IMR-90 (cell line): Measurements from ENCODE around the gene COL4A1. TPM values are rescaled to one million over a fixed set of nuclear protein-coding genes. Genes with fewer than 3 reads are reported as not detected.

Source experiments
- ATAC-seq: fragments of 200-7000 bp; cut with Tn5 transposase; 2 replicates; pipeline ENCODE4 v1.9.1; 2020; ENCODE audit warnings: low read depth, mild to moderate bottlenecking, moderate library complexity
- BruUV-seq: library from RNA; stranded (reverse); fragments of 400-500 nt; replicated peaks from 2 replicates; lab custom pipeline; 2021; lab: Mats Ljungman, UMichigan
- CTCF ChIA-PET: fragments of 300-600 bp; formaldehyde crosslinking; extraction: SDS; loops from one replicate; lab custom pipeline; 2021; ENCODE audit warnings: antibody characterized with exemption; lab: Yijun Ruan, JAX
- POLR2A ChIA-PET: fragments of 300-600 bp; sonication (Branson Sonifier 250); formaldehyde crosslinking; loops from one replicate; lab custom pipeline; 2022; ENCODE audit warnings: antibody characterized with exemption; ENCODE audit not compliant: unreplicated experiment; lab: Charles Lee
- DNase-seq: peaks from one replicate; pipeline ENCODE4 v3.0.0; 2013
- H2AFZ ChIP-seq: replicated peaks from 2 replicates; pipeline ENCODE3; 2013; ENCODE audit warnings: low read length, mild to moderate bottlenecking; ENCODE audit not compliant: poor library complexity
- H2AK5ac ChIP-seq: 2 replicates; pipeline ENCODE4 v1.6.1; 2013; ENCODE audit warnings: low read depth, low read length, inconsistent platforms
- H2AK9ac ChIP-seq: replicated peaks from 2 replicates; pipeline ENCODE3; 2013; ENCODE audit warnings: mild to moderate bottlenecking, low read depth, low read length, moderate library complexity; ENCODE audit not compliant: poor library complexity
- H2BK120ac ChIP-seq: 2 replicates; pipeline ENCODE4 v1.6.1; 2013; ENCODE audit warnings: low read depth, low read length, inconsistent platforms
- H2BK15ac ChIP-seq: 3 replicates; pipeline ENCODE4 v1.6.1; 2013; ENCODE audit warnings: low read depth, low read length, inconsistent platforms
- H2BK20ac ChIP-seq: 2 replicates; pipeline ENCODE4 v1.6.1; 2013; ENCODE audit warnings: low read depth, mild to moderate bottlenecking, inconsistent platforms, low read length, moderate library complexity
- H2BK5ac ChIP-seq: 2 replicates; pipeline ENCODE4 v1.6.1; 2013; ENCODE audit warnings: mild to moderate bottlenecking, low read depth, low read length, inconsistent platforms; ENCODE audit not compliant: poor library complexity, severe bottlenecking
- H3K14ac ChIP-seq: replicated peaks from 2 replicates; pipeline ENCODE4 v1.6.1; 2013; ENCODE audit warnings: low read depth, low read length, inconsistent platforms
- H3K18ac ChIP-seq: 2 replicates; pipeline ENCODE4 v1.6.1; 2013; ENCODE audit warnings: low read depth, low read length, control low read depth
- H3K23ac ChIP-seq: 2 replicates; pipeline ENCODE4 v1.6.1; 2013; ENCODE audit warnings: low read depth, low read length, inconsistent platforms
- H3K27ac ChIP-seq: 2 replicates; pipeline ENCODE4 v1.5.1; 2013; ENCODE audit warnings: mild to moderate bottlenecking, control low read depth, low read length; ENCODE audit not compliant: insufficient read depth
- H3K27me3 ChIP-seq: 2 replicates; pipeline ENCODE4 v1.6.1; 2013; ENCODE audit warnings: low read length; ENCODE audit not compliant: control insufficient read depth, insufficient read depth
- H3K36me3 ChIP-seq: 2 replicates; pipeline ENCODE4 v1.6.1; 2013; ENCODE audit warnings: low read length, mixed read lengths; ENCODE audit not compliant: control insufficient read depth, insufficient read depth
- H3K4ac ChIP-seq: 2 replicates; pipeline ENCODE4 v1.6.1; 2013; ENCODE audit warnings: low read depth, low read length, inconsistent platforms
- H3K4me1 ChIP-seq: 2 replicates; pipeline ENCODE4 v1.6.1; 2013; ENCODE audit warnings: low read length, mixed read lengths; ENCODE audit not compliant: control insufficient read depth, insufficient read depth
- H3K4me2 ChIP-seq: 2 replicates; pipeline ENCODE4 v1.6.1; 2013; ENCODE audit warnings: low read depth, mild to moderate bottlenecking, control low read depth, low read length, moderate library complexity
- H3K4me3 ChIP-seq: 2 replicates; pipeline ENCODE4 v1.5.1; 2013; ENCODE audit warnings: low read depth, mild to moderate bottlenecking, control low read depth, low read length, moderate library complexity; ENCODE audit not compliant: insufficient read depth
- H3K56ac ChIP-seq: 2 replicates; pipeline ENCODE4 v1.6.1; 2013; ENCODE audit warnings: low read length, inconsistent platforms; ENCODE audit not compliant: insufficient read depth; ENCODE audit errors: extremely low read depth
- H3K79me1 ChIP-seq, 2 experiments: 2 replicates each; pipeline ENCODE4 v1.6.1; 2013; ENCODE audit warnings: low read length in 2 of 2, inconsistent platforms in 1 of 2, low read depth in 1 of 2
- H3K9ac ChIP-seq: 2 replicates; pipeline ENCODE4 v1.6.1; 2013; ENCODE audit warnings: low read depth, low read length, control low read depth
- H3K9me1 ChIP-seq: 2 replicates; pipeline ENCODE4 v1.6.1; 2013; ENCODE audit warnings: low read length, inconsistent platforms; ENCODE audit not compliant: insufficient read depth
- H3K9me3 ChIP-seq: 2 replicates; pipeline ENCODE4 v1.6.1; 2013; ENCODE audit warnings: low read length; ENCODE audit not compliant: control insufficient read depth, insufficient read depth
- H4K20me1 ChIP-seq: 2 replicates; pipeline ENCODE4 v1.6.1; 2013; ENCODE audit warnings: low read length, inconsistent platforms; ENCODE audit not compliant: insufficient read depth
- H4K5ac ChIP-seq: 2 replicates; pipeline ENCODE4 v1.6.1; 2013; ENCODE audit warnings: mild to moderate bottlenecking, low read depth, low read length, control low read depth
- H4K8ac ChIP-seq, 2 experiments: 2 replicates each; pipeline ENCODE4 v1.6.1; 2013; ENCODE audit warnings: low read depth in 2 of 2, low read length in 2 of 2, control low read depth in 1 of 2, inconsistent platforms in 1 of 2
- H4K91ac ChIP-seq: 2 replicates; pipeline ENCODE4 v1.6.1; 2013; ENCODE audit warnings: low read depth, low read length, inconsistent platforms; ENCODE audit not compliant: insufficient read depth
- MAZ ChIP-seq: IDR thresholded peaks from 2 replicates; pipeline ENCODE4 v1.6.1; 2012; ENCODE audit warnings: low read depth, mild to moderate bottlenecking, low read length, improper control_type of control experiment, moderate library complexity, borderline replicate concordance
- MXI1 ChIP-seq: IDR thresholded peaks from 2 replicates; pipeline ENCODE4 v1.6.1; 2012; ENCODE audit warnings: low read depth, mild to moderate bottlenecking, low read length, moderate library complexity, borderline replicate concordance
- POLR2A ChIP-seq: IDR thresholded peaks from 2 replicates; pipeline ENCODE4 v1.6.1; 2012; ENCODE audit warnings: mild to moderate bottlenecking, low read depth, low read length
- WGBS, 2 experiments: methylation state at CpG; one replicate each; pipeline versions ENCODE4 v1.1.5 to v1.1.7; 2013; ENCODE audit warnings: missing lambda C conversion rate in 2 of 2; ENCODE audit not compliant: insufficient read length in 1 of 2; ENCODE audit errors: extremely low coverage in 2 of 2; 5-methylcytosine and 5-hydroxymethylcytosine counted together
- dilution Hi-C: fragments of 300-500 bp; cut with HindIII; formaldehyde crosslinking; loops from one replicate; pipeline ENCODE4 v1.14.3; 2018; ENCODE audit warnings: low sequenced_read_pairs; ENCODE audit not compliant: unreplicated experiment
- in situ Hi-C: fragments of 300-500 bp; cut with MboI; formaldehyde crosslinking; loops from 3 replicates; pipeline ENCODE4 v1.14.3; 2019; ENCODE audit warnings: low sequenced_read_pairs, inconsistent platforms, mixed read lengths
- intact Hi-C: fragments of 100-400 bp; cut with micrococcal nuclease; formaldehyde crosslinking; loops from 2 replicates; pipeline ENCODE4 v1.10.0; 2022
- polyA plus RNA-seq, 3 experiments: library from polyadenylated mRNA; depleted of rRNA; stranded (reverse); fragments of >200 nt; gene quantifications; 2 replicates each; pipeline ENCODE4 v1.2.3, GENCODE V29; 2012; ENCODE audit warnings: low replicate concordance in 1 of 3
- total RNA-seq: library from RNA; depleted of rRNA; stranded (reverse); fragments of >200 nt; gene quantifications from 2 replicates; pipeline ENCODE4 v1.2.3, GENCODE V29; 2012

COL4A1 gene
- total and polyA plus RNA-seq, 2 of the 4 experiments (the other 2 are of a cell fraction) = 230 to 337 TPM

DNA sequence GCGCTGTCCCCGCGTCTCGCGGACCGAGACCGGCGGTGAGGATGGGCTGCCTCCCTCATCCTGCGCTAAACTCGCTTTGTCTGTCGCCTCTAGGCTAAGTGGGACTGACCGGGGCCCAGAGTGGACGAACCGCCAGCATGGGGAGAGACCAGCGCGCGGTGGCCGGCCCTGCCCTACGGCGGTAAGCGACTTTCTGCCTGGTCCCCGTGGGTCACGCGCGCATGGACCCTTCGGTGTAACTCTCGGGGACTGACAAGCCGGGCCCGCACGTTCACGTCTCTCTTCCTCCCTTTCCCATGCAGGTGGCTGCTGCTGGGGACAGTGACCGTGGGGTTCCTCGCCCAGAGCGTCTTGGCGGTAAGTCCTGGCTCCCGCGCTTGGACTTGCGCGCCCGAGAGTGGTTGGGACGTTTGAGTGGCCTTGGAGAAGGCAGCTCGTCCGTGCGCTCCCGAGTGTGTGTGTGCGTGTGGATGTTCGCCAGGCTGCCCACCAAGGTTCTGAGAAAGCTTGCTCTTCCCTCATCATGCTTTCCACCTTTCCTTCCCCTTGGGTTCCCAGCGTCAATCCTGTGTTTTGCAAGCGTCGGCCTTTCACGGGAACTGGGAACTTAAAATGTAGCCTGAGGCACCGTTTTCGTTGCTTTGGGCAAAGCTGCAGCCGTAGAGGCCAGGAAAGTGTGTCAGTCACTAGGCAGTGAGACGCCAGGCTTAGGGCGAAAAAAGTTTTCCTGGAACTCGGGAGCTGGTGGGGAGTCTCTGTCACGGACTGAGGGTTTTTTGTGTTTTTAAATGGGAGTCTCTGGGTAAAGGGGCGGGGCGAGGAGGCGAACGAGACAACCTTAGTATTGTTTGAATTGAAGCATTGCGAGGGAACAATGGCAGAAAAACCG is 1.1 kb upstream of the COL4A1 start:
- Histone ChIP-seq H3K14ac (peak overlapping the region; percentile 92), H3K79me1 (peaks cover 4 to 62% of the 10 kb centered on the region in 2 experiments; a peak in 2 of 4 replicates), H4K20me1 (peaks cover 73% of the 10 kb centered on the region), H3K4me3 (peak overlapping the region; percentile 84), H3K4me2 (peak overlapping the region; percentile 93), H3K9me1 (peaks cover 36% of the 10 kb centered on the region), H2BK15ac (peak overlapping the region; percentile 72; the same call in 1 of the 3 replicates), H3K56ac (peak overlapping the region; percentile 87), H3K27me3 (no peaks in the 10 kb centered on the region), H2BK20ac (peak overlapping the region; percentile 29; the same call in 1 of the 2 replicates), H2AFZ (peak overlapping the region; percentile 83), H4K5ac (peak overlapping the region; percentile 0), H3K9me3 (no peaks in the 10 kb centered on the region), H3K9ac (peak overlapping the region; percentile 96), H4K8ac (peak overlapping the region; percentile 62 to 84; a peak in 3 of 4 replicates), H2AK5ac (peak overlapping the region; percentile 94), H2BK5ac (peak overlapping the region; percentile 89), H3K4me1 (peaks cover 34% of the 10 kb centered on the region), H2BK120ac (peak overlapping the region; percentile 75), H3K36me3 (peaks cover 39% of the 10 kb centered on the region), H3K27ac (peak overlapping the region; percentile 78), H3K4ac (peak overlapping the region; percentile 93), H2AK9ac (peak overlapping the region; percentile 93), H3K23ac (peak overlapping the region; percentile 88), H4K91ac (peak overlapping the region; percentile 91), H3K18ac (peak overlapping the region; percentile 32)
- CTCF ChIA-PET = interaction anchor here (1.0 to 1.8 kb wide), 3 partner anchors 47 to 104 kb away, joined by 3 to 4 read pairs (median 3); no protein-coding TSS in a partner anchor
- TF ChIP-seq MAZ (no peak), MXI1 (0 out of 2 replicates have a peak, but pooled peaks have one; percentile 27), POLR2A (peak; percentile 25; the same call in 1 of the 2 replicates)
- in situ Hi-C loops = no loop called here
- ATAC-seq = no peak
- DNase-seq = peak; percentile 59
- 0% methylated on average over 17 of the region's 64 CpGs; no CpG with 5 or more reads in 1 of the 2 experiments for WGBS, 2 experiments
- dilution Hi-C loops = no loop called here
- no TSS peak for BruUV-seq
- POLR2A ChIA-PET = interaction anchor here (0.7 kb wide), 1 partner anchor 16 kb away, joined by 5 read pairs; no protein-coding TSS in a partner anchor
- intact Hi-C loops = loop anchor here (1.0 to 2.0 kb wide), 2 partner anchors 33 to 104 kb away; no protein-coding TSS in a partner anchor
